Endothelial cell of umbilical vein (primary cell): ENCODE results near the gene ZNF488.

Experiments used
- CTCF ChIP-seq, 2 donors: IDR thresholded peaks; 1 replicate in 1 of 2; 2 replicates in 1 of 2; pipeline ENCODE4 v1.5.1; 2011; ENCODE audit warnings: low read length in 2 of 2, mild to moderate bottlenecking in 2 of 2, moderate library complexity in 2 of 2, control low read depth in 1 of 2, inconsistent platforms in 1 of 2, low read depth in 1 of 2; ENCODE audit not compliant: insufficient read depth in 1 of 2; ENCODE audit errors: extremely low read depth in 1 of 2
- POLR2A ChIP-seq: IDR thresholded peaks from 2 replicates; pipeline ENCODE4 v1.6.1; 2012; ENCODE audit warnings: low read depth, mild to moderate bottlenecking, control low read depth, low read length

GRCh38 chr10:47378606-47379444 is 5.3 kb downstream of the ZNF488 start:
- no peak for TF ChIP-seq CTCF (IDR thresholded peaks at IDR 0.05; ENCODE audit: extremely low read depth in 1 of 2, insufficient read depth in 1 of 2, low read depth in 1 of 2, low read length in 2 of 2)
- no peak for TF ChIP-seq POLR2A
